HG03066 (cell line): ENCODE data around the gene SYCP2.

Experiments used
- ATAC-seq: cut with Tn5 transposase; IDR thresholded peaks from one replicate; pipeline ENCODE4 v1.9.1; 2021; ENCODE audit warnings: low read depth; ENCODE audit not compliant: unreplicated experiment

Gene SYCP2

DNA sequence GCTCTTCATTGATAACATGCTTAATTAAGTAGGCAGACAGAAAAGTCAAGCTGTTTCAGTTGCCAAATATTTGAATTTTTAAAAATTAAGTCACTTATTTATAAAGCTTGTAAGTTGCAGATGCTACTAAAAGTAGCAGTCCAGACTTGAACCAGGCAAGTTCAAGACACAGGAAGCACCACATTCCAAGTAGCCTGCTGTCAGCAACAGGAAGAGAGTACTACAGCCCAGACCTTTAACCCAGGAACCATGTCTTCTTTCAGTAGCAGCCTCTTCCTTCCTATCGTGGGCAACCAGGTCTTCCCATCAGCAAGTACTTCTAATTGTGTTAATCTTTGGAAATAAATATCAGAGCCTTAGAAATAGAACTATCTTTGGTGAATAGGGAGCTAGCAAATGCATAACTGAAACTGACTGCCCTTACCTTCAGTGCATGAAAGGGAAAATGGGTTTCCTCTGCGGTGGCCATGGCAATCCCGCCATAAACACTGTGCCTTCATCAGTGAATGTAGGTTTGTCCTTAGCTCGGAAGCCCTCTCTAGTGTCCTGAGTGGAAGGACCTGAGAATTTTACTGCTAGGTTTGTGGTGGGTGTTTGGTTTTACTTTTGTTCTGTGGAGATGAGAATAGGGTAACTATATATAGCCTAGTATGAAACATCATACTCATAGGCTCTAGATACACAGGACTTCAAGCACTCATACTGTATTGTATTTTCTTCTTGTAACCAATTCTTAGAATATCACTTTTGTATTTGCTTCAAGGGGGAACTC lies 95.6 kb downstream of the SYCP2 start:
- ATAC-seq = peak; percentile 89

DNA sequence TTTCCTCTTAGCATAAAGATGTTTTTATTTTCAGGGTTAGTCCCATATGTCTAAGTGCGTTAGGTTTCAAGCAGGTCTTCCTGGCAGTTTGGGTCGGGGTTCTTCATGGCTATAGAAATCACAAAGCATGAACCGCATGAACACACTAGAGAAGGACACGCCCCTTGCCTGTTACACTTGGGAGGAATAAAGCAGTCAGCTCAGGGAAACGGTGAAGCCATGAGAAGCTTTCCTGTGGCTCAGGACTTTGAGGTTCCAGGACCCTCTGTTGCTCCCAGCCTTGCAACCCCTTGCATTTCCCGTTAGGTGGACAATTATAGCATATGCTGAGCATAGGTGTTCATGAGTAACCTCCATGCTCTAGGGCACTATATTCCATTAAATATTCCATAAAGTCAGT lies 96.7 kb downstream of the SYCP2 start:
- no peak for ATAC-seq

DNA sequence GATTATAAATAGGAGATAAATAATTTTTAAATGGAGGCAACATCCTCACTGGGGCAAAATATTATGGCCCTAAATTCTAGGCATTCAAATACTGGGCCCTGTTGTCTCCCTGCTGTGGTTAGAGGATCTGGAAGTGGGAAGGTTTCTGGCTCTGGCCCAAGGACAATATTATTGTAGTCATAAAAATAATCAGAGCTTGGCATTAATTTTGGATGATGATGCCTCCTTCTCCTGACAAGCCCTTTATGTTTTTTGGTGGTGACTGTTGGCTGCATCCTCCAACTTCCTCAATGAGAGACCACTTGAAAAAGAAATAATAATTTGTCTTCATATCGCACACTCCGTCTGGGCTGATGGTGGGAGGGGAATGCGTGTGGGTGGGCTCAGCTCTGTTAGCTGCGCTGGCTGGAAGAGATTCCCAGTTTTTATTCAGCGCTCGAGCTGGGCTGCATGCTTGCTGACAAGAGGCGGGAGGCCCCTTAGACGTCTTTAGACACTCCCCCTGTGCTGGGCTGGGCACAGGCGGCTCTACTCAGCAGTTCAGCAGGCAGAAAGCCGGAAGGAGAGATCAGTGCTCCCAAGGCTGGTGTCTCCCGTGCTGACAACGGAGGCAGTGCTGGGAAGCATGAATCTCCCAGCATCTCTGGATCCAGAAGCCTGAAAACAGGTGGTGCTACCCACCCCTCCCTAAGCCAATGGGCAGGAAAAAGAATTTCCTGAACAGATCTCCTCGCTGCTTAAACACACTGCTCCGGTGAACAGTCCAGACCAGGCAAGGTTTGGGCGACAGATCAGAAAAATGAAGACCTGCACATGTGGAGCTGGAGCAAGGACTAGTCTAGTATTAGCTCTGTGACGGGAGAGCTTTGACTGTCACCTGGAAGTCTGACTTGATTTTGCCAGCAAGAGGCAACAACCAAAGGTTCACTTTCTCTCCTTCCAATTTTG lies 97.7 kb downstream of the SYCP2 start:
- ATAC-seq = no peak

DNA sequence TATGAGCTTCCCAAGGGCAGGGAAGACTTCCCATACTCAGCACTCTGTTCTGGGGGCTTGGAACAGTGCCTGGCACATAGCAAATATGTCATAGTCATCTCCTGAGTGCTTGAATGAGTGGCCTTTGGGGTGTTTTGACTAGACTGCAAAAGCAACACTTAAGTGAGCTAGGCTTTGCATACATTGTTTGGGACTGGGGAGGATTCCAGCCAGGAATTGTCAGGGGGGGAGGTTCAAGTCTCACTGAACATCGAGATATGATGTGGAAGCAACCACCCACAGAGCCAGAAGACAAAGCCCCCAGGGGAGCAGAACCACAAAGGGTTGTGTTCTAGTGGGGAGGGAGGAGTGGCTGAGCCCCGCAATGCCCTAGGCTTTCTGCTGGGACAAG lies 98.4 kb downstream of the SYCP2 start:
- ATAC-seq = no peak

DNA sequence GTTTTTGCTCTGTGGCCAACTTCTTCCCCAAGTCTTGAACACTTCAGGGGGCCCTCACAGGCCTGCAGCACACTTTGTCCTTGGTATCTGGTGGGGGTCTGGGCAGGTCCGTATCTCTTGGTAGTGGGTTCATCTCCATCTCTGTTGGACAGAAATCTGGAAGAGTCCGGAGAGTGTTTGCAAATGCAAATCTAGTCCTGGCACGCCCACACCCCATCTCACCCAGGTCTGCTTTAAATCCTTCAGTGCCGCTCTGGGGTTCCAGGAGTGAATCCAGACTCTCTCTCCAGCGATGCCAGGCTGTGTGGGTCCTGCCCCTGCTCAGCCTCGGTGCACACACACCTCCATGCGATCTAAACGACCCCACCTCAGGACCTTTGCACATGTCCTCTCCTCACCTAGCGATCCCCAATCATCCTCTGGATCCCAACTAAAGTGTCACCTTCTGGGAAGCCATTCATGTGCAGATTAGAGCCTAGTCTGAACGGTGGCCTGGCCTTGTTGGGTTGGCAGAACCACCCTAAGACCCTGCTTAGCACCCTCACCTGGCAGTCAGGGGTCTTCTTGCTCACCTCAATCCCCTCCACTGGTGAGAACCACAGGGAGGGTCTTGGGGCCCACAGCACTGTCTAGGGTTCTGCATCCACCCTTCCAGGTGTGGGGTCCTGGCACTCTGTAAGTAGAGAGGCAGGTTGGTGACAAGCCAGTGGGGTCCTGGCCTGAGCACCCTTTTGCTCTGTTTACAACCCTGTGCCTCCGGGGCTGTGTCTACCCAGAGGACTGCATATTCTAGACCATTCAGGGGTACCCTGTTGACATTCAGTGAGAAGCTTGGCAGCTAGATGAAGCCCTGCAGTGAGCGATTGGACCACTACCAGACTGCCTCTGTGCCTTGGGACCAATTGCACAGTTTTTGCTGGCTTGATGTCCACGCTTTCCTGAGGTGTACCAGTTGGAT lies 100.8 kb downstream of the SYCP2 start:
- ATAC-seq = no peak

DNA sequence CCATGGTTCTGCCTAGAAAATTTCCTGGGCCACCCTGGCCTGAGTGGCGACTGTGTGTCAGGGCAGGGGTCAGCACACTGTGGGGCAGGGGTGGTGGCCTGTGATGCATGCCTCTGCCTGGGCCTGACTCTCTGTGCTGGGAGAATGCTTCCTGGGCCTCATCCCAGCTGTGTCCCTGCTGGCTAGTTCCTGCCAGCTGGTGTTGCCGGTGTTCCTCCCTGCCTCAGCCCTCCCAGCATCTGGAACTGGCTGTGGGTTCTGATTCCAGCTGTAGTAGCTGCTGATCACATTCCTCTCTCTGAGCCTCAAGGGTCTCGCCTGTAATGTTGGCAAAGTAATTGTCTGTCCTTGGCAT lies 101.5 kb downstream of the SYCP2 start:
- ATAC-seq = no peak

DNA sequence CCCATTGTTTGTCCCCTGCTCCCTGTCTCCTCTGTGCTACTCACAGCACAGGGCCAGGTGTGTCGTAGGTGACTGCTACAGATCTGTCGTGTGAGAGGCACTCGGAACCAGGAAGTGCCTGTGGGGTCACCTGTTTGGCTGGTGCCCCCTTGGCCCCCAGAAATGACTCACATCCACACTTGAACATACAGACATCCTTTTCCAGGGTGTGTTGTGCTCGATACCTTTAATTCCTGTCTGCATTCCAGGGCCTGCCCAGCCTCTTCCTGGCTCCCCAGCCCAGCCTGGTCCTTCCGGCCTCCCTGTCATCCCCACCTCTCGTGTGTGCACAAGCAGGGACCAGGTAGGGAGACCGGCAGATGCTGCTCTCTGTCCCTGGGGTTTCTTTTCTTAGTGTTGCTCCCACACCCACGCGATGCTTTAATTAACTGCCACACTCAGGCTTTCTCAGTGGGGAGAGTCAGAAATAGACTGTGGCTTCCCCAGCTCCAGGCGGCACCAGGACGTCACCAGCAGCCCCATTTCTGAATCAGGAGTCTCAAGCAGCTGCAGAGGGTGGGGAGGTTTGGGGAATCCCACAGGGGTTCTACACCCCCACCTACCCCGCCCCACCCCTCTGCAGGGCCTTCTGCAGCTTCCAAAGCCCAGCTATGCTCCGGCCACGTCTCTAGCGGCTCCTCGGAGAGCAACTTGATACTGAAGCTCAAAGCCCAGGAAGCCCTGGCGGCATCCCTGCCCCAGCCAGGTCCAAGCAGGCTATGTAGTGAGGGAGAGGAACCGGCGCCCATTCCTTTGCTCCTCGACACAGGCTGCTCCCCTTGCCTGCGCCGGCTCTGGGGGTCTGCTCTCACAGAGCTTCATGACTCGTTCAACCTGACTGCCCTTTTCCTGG lies 102.2 kb downstream of the SYCP2 start:
- no peak for ATAC-seq

DNA sequence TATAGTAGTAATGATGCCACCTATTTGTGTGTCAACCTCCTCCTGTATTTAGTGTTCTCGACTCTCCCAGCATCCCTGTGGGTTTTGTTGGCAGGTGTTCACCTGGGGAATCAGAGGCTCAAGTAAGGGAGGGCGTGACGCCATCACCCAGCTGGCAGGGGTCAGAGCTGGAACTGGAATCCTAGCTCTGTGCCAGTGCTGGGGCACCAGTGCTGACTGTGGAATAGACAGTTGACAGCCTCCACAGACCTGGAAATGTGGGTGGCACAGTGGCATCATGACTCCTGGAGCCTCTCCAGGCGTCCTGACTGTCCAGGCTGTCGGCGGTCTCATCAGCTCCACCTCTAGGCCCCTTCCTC lies 102.8 kb downstream of the SYCP2 start:
- no peak for ATAC-seq

DNA sequence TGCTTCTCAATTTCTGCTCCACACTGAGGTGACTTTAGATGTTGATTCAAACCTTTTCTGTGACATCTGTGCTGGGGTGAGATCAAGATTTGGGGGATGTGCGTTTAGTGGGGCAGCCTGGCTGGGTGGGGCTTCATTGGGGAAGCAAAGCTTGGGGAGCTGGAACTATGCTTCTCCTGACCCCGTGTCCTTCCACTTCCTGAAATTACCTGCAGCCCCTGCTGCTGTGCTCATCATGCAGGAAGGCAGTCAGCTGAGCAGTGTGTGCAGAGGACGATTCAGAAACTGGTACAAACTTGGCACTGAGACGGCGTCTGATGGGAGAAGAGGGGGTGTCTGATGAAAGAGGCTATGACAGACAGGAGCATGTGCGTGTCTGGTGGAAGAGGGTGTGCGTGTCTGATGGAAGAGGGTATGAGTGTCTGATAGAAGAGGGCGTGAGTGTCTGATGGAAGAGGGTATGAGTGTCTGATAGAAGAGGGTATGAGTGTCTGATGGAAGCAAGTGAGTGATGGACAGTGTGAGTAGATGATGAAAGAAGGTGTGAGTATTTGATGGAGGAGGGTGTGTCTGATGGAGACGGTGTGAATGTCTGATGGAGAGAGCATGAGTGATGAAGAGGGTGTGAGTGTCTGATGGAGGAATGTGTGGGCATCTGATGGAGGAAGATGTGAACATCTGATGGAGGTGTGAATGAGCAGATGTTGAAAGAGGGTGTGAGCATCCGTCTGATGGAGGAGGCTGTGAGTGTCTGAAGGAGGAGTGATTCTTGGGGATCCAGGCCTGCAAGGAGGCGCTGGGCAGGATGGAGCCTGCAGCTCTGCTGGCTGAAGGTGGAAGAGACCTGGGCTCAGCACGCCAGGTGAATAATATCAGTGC lies 103.4 kb downstream of the SYCP2 start:
- no peak for ATAC-seq

DNA sequence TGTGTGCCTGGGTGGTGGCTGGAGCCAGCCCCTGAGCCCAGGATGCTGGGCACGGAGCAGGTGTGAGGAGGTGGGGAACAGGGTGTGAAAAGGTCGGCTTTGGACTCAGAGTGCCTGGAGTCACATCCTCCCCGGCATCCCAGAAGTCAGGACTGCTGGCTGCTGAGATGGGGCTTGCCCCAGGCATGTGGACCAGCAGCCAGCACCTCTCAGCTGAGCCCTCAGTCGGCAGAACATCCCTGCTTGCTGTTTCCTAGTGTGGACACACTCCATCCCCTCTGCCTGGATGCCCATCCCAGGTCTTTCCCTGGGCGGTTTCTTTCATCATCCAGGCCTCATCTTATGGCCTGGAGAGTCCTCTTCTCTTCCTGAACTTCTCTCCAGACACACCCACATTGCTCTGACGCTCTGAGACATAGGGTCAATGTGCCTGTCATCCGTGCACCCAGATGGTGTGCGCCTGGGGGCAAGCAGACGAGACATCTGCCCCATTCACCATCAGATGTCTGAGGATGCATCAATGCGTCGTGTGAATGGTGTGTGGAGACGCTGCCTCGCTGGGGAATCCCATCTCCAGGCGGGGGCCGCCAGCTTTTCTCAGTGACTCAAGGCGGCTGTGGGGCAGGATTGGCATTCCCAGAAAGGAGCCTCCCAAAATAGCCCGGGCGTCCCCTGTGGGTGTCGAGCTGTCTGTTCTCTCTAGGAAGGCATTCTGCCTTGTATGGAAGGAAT lies 104.2 kb downstream of the SYCP2 start:
- no peak for ATAC-seq

DNA sequence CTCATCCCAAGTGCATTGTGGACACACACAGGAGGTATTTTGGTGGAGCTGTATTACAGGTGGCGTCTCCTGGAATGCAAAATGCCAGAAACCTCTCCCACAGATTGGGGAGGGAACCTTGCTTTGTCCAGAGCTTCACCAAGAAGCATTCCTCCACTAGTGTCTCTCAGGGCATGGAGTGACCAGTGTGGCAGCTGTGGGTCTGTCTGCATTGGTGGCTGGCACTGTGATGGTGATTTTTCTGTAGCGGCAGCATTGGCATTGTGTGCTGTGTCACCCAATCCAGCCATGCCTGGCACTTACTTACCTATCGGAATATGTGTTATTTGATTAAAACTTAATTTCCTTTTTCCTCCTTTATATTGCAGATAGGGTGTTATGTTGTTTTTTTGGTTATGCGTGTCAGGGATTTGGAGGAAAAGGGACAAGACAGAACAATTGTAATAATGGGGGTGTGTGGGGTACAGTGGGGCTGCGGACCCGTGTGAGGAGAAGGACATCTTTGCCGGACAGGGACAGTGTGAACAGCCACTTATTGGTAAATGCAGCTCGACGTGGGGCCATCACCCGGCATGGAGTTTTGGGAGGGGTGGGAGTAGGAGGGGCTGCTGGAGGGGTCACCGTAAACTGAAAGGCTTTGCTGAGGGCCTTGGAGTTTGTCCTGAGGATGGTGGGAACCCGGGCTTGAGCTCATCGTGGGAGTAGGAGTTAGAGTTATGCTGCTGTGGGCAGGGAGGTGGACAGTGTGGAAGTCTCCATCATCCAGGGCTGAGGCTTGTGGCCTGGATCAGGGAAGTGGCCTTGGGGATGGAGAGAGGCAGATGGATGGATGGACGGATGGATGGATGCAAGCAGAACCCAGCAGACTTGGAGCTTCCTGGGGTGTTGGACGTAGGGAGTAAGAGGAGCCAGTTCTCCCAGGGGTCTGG lies 105.0 kb downstream of the SYCP2 start:
- no peak for ATAC-seq

DNA sequence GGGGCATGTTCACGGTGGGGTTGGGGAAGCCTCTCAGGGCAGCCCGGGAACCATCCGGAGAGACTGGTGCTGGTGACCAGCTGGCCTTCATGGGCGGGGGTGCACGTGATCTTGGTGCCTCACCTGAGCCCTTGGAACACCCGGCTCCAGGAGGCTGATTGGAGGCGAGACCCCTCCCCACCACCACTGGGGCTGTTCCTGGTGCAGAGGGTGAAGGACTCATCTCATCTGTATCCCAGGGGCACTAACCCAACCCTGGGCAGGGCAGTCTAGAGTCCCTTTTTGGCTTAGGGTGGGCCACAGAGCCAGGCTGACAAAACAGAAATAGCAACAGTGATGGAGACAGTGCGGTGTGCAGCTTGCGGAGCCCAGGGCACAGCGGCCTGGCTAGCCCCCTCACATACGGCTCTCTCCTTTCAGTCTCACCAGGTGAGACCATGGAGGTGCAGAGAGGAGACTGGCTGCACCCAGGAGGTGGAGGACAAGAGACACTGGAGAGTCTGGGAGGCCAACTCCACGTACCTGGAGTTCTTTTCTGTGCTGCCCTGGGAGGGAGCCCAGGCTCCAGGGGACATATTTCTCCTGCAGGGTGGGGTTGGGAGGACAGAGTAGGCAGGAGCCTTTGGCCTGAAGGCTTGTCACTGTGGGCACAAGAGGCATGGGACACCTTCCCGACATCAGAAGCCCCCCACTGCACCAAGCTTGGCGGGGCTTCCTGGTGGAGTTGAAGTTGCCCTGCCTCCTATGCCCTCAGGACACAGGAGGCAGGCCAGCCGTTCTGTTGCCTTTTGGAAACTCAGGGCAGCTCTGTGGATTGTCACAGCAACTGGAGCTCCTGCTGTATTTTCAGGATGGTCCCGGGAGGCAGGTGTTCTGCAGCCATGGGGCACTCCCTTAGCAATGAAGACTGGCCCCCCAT lies 106.0 kb downstream of the SYCP2 start:
- ATAC-seq = no peak

DNA sequence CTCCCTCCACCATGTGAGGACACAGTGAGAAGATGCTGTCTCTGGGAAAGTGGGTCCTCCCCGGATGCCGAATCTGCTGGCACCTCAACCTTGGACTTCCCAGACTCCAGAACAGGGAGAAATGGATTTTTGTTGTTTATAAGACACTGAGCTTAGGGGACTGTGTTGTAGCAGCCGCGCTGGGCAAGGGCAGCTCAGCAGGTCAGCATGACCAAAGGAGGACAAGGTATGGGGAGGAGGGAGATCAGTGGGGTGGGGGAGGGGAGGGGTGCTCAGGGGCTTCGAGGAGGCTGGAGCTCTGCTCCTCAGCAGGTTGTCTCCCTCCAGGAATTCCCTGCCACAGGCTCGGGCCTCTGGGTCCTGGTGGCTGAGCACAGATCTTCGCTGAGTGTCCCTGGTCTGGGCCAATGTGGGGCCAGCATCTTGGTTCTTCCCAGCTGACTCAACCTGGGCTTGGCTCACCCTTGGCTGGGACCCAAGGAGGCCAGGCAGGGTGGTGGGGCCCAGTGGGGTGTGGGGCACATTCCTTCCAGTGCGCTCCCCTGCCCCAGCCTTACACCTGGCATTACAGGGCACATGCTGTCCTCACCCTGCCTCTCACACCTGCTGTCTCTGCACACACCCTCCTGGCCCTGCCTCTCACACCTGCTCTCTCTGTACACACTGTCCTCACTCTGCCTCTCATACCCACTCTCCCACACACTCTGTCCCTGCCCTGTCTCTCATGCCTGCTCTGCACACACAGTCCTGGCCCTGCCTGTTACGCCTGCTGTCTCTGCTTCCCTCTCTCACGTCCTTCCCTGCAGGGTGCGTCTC lies 107.3 kb downstream of the SYCP2 start:
- ATAC-seq = no peak

DNA sequence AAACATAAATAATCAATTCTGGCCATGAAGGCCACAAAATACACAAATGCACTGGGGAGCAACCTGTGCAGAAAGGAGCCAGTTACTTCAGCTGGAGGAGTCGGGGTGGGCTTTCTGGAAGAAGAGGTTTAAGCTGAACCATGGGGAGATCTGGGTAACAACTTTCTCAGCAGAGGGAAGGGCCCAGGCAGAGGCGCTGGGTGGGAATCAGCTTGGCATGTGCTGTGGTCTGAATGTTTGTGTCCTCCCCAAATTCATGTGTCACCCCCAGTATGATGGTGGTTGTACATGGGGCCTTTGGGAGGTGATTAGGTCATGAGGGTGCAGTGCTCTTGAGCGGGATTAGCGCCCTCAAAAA lies 107.9 kb downstream of the SYCP2 start:
- no peak for ATAC-seq
